Stomach (tissue), 9 donors: Measurements from ENCODE around the gene CBX1. TPM values are rescaled to one million over a fixed set of nuclear protein-coding genes. Genes with fewer than 3 reads are reported as not detected.

Experiments used
- DNase-seq, 2 donors: peaks; one replicate each; pipeline versions ENCODE4 v3.0.0 to v3.0.0-alpha.2; 2013 to 2019
- H3K27ac ChIP-seq, 5 donors: fragments of 200-600 bp in 4 of 5; sonication (generic) in 4 of 5; one replicate each; pipeline ENCODE4 v1.5.1; 2013 to 2019; ENCODE audit warnings: mild to moderate bottlenecking in 1 of 5, moderate library complexity in 1 of 5
- H3K27me3 ChIP-seq, 3 donors: fragments of 200-600 bp; sonication (generic); one replicate each; pipeline ENCODE4 v1.5.1; 2017 to 2019; ENCODE audit warnings: mixed run types in 1 of 3
- H3K36me3 ChIP-seq, 4 donors: fragments of 200-600 bp; sonication (generic); 1 replicate in 3 of 4; 2 replicates in 1 of 4; pipeline ENCODE4 v1.5.1; 2016 to 2019
- H3K4me1 ChIP-seq, 4 donors: fragments of 200-600 bp; sonication (generic); one replicate each; pipeline ENCODE4 v1.5.1; 2016 to 2019
- H3K4me3 ChIP-seq, 4 donors: fragments of 200-600 bp; sonication (generic) in 3 of 4; one replicate each; pipeline ENCODE4 v1.5.1; 2016 to 2019; ENCODE audit warnings: mild to moderate bottlenecking in 1 of 4
- H3K9me3 ChIP-seq, 4 donors: fragments of 200-600 bp; sonication (generic); one replicate each; pipeline ENCODE4 v1.5.1; 2016 to 2019
- EP300 ChIP-seq: sonication (generic); formaldehyde crosslinking; IDR thresholded peaks from one replicate; pipeline ENCODE4 v1.6.1; 2017; ENCODE audit warnings: antibody characterized with exemption
- POLR2A ChIP-seq, 4 donors: fragments of 450-650 bp; IDR thresholded peaks; one replicate each; pipeline ENCODE4 v1.6.1; 2016; ENCODE audit warnings: antibody characterized with exemption in 4 of 4, control low read depth in 2 of 4, mild to moderate bottlenecking in 1 of 4, moderate library complexity in 1 of 4
- POLR2AphosphoS5 ChIP-seq, 3 donors: sonication (generic); formaldehyde crosslinking; IDR thresholded peaks; one replicate each; pipeline ENCODE4 v1.6.1; 2016; ENCODE audit warnings: antibody characterized with exemption in 3 of 3
- WGBS, 5 donors: extraction: QIAGEN DNeasy Blood & Tissue Kit in 3 of 5; methylation state at CpG; one replicate each; pipeline versions ENCODE4 v1.1.5 to v1.1.7; 2013 to 2018; 5-methylcytosine and 5-hydroxymethylcytosine counted together
- intact Hi-C: fragments of 100-400 bp; cut with DNase I; formaldehyde crosslinking; loops from one replicate; pipeline ENCODE4 v1.15.1; 2023; ENCODE audit warnings: low total_unique reads
- polyA plus RNA-seq, 3 donors: library from polyadenylated mRNA; stranded (reverse); fragments of 200-250 nt; gene quantifications; one replicate each; pipeline ENCODE4 v1.2.3, GENCODE V29; 2013
- total RNA-seq, 5 donors: library from RNA; depleted of rRNA; stranded (reverse); fragments of >200 nt; gene quantifications; one replicate each; pipeline versions ENCODE4 v1.1.0 to v1.2.3, GENCODE V29; 2014 to 2016
- TF ChIP-seq, protein P1 (sequence below), 7 experiments: fragments of 450-650 bp in 4 of 7; fragments of 200-600 bp in 3 of 7; sonication (generic) in 3 of 7; IDR thresholded peaks; one replicate each; pipeline ENCODE4 v1.5.1; 2016 to 2019; ENCODE audit warnings: antibody characterized with exemption in 7 of 7, control low read depth in 2 of 7, mild to moderate bottlenecking in 1 of 7
- donor health status: healthy with polysubstance abuse.
- donor health status: Bipolar disorder and iron deficiency.
- donor health status: healthy.

The CBX1 gene
- total and polyA plus RNA-seq, 8 donors, result 12.8 to 65.6 (median 27.2) TPM

GRCh38 chr17:48107137-48108055, 6.1 kb upstream of the CBX1 start, which contains the start of gene SNX11:
TSS of gene SNX11 (plus strand) at chr17:48107766. CDS start at chr17:48112044, 4,278 bp downstream.
- peak; percentile 93 to 96 for DNase-seq
- Histone ChIP-seq H3K4me1 (peaks cover 11 to 49% (median 35%) of the 10 kb centered on the region in 4 donors), H3K36me3 (peaks cover 0 to 7% (median 3%) of the 10 kb centered on the region in 4 donors), H3K4me3 (peak within 1 kb of the TSS; percentile 70 to 85 (median 73)), H3K27ac (peak within 1 kb of the TSS; percentile 94 to 98 (median 96)), H3K27me3 (no peaks in the 10 kb centered on the region), H3K9me3 (no peaks in the 10 kb centered on the region)
- 0 to 1% (median 0%) methylated on average over 33 to 64 of the region's 64 CpGs for WGBS, 5 donors
- TF ChIP-seq EP300, result no peak
- TF ChIP-seq POLR2A (IDR thresholded peaks at IDR 0.05), result peak in 1 of 4 donors; percentile 50
- peak in 2 of 3 donors; percentile 58 to 79 for TF ChIP-seq POLR2AphosphoS5 (IDR thresholded peaks at IDR 0.05)
- TF ChIP-seq, protein P1, sequence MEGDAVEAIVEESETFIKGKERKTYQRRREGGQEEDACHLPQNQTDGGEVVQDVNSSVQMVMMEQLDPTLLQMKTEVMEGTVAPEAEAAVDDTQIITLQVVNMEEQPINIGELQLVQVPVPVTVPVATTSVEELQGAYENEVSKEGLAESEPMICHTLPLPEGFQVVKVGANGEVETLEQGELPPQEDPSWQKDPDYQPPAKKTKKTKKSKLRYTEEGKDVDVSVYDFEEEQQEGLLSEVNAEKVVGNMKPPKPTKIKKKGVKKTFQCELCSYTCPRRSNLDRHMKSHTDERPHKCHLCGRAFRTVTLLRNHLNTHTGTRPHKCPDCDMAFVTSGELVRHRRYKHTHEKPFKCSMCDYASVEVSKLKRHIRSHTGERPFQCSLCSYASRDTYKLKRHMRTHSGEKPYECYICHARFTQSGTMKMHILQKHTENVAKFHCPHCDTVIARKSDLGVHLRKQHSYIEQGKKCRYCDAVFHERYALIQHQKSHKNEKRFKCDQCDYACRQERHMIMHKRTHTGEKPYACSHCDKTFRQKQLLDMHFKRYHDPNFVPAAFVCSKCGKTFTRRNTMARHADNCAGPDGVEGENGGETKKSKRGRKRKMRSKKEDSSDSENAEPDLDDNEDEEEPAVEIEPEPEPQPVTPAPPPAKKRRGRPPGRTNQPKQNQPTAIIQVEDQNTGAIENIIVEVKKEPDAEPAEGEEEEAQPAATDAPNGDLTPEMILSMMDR (IDR thresholded peaks at IDR 0.05), result no peak
- intact Hi-C loops, result no loop called here

- DNase-seq, result no peak
- intact Hi-C loops, result no loop called here
- TF ChIP-seq POLR2A (IDR thresholded peaks at IDR 0.05) (no peak), EP300 (no peak), POLR2AphosphoS5 (IDR thresholded peaks at IDR 0.05) (no peak)
- WGBS, 5 donors, result 33 to 43% (median 40%) methylated on average over 13 of the region's 13 CpGs
- Histone ChIP-seq H3K4me1 (peaks cover 11 to 48% (median 35%) of the 10 kb centered on the region in 4 donors), H3K36me3 (peaks cover 0 to 1% (median under 1%) of the 10 kb centered on the region in 4 donors), H3K27ac (peak overlapping the region; percentile 94 to 98 (median 96)), H3K27me3 (no peaks in the 10 kb centered on the region), H3K9me3 (no peaks in the 10 kb centered on the region), H3K4me3 (peak overlapping the region; percentile 70 to 85 (median 73))
These were observed 5.5 kb upstream of the CBX1 start for GRCh38 chr17:48106802-48107136.

GRCh38 chr17:48104440-48104839, 3.2 kb upstream of the CBX1 start:
- no peak overlapping the region for H3K27ac ChIP-seq
- no peaks in the 10 kb centered on the region for H3K9me3 ChIP-seq
- no peaks in the 10 kb centered on the region for H3K36me3 ChIP-seq
- peaks cover 16 to 43% (median 38%) of the 10 kb centered on the region in 4 donors for H3K4me1 ChIP-seq
- DNase-seq, result no peak
- no peak overlapping the region for H3K4me3 ChIP-seq
- TF ChIP-seq EP300, result no peak
- no peak for TF ChIP-seq POLR2A (IDR thresholded peaks at IDR 0.05)
- TF ChIP-seq, protein P1 (IDR thresholded peaks at IDR 0.05), result no peak
- TF ChIP-seq POLR2AphosphoS5 (IDR thresholded peaks at IDR 0.05), result no peak
- H3K27me3 ChIP-seq, result no peaks in the 10 kb centered on the region
- 83 to 88% (median 85%) methylated on average over 7 of the region's 7 CpGs for WGBS, 5 donors
- intact Hi-C loops, result no loop called here

- Histone ChIP-seq H3K27me3 (no peaks in the 10 kb centered on the region), H3K27ac (peak overlapping the region in 1 of 5 donors; percentile 38), H3K9me3 (no peaks in the 10 kb centered on the region), H3K4me3 (no peak overlapping the region), H3K4me1 (peaks cover 6 to 41% (median 31%) of the 10 kb centered on the region in 4 donors), H3K36me3 (no peaks in the 10 kb centered on the region)
- TF ChIP-seq, protein P1 (IDR thresholded peaks at IDR 0.05), result no peak
- TF ChIP-seq POLR2A (IDR thresholded peaks at IDR 0.05) (no peak), EP300 (no peak), POLR2AphosphoS5 (IDR thresholded peaks at IDR 0.05) (no peak)
- WGBS, 5 donors, result 73 to 83% (median 80%) methylated on average over 14 of the region's 14 CpGs
- intact Hi-C loops, result no loop called here
- no peak for DNase-seq
These were observed 1.8 kb upstream of the CBX1 start for GRCh38 chr17:48102798-48103715.
